GM19372 (cell line): ENCODE data around the gene UPK3BL2.
"Not testable (repeated sequence)": the region's sequence is repeated elsewhere in the genome, so short reads cannot be mapped to it uniquely, and the experiment has no call there.

Experiments
- ATAC-seq: cut with Tn5 transposase; IDR thresholded peaks from one replicate; pipeline ENCODE4 v1.9.1; 2021; ENCODE audit warnings: mild to moderate bottlenecking, low read depth, moderate library complexity; ENCODE audit not compliant: unreplicated experiment

Gene UPK3BL2

DNA sequence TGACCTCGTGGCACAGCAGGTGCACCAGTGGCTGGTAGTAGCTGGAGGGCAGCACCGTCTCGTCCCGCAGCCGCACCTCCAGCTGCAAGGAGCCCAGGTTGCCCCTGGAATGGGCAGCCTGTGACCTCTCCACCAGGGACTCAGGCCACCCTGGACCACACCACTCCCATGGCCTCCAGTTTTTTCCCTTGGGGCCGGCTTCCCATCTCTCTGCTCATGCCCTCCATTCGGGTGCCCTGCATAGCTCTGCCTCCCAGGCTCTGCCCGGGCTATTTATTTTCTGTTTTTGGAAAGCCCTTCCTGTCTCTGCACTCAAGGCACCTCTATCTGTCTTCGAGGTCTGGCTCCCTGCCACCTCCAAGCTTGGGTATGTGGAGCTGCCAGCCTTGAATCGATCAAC is 46.6 kb downstream of the UPK3BL2 start:
- not testable (repeated sequence) for ATAC-seq

GRCh38 chr7:102494473-102495149 is 48.9 kb downstream of the UPK3BL2 start:
- peak; percentile 62 for ATAC-seq

DNA sequence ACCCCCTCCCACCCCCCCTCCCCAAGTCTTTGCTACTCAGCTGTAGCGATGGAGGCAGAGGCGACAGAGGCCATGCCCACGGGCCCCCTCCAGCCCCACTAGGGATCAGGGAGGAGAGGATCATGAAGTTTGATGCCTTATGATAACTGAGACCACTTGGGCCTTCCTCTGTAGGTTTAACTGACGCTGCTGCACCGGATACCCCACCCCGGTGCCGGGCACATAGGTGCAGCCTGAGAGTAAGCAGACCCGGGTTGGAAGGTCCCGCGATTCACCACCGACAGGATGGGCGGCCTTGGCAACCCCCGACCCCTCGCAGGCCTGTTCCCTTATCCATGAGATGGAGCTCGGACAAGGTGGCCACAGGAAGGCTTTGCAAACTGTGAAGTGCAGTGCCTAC is 49.5 kb downstream of the UPK3BL2 start:
- not testable (repeated sequence) for ATAC-seq

- not testable (repeated sequence) for ATAC-seq
Observed at GRCh38 chr7:102493220-102493935, 50.1 kb downstream of the UPK3BL2 start.

DNA sequence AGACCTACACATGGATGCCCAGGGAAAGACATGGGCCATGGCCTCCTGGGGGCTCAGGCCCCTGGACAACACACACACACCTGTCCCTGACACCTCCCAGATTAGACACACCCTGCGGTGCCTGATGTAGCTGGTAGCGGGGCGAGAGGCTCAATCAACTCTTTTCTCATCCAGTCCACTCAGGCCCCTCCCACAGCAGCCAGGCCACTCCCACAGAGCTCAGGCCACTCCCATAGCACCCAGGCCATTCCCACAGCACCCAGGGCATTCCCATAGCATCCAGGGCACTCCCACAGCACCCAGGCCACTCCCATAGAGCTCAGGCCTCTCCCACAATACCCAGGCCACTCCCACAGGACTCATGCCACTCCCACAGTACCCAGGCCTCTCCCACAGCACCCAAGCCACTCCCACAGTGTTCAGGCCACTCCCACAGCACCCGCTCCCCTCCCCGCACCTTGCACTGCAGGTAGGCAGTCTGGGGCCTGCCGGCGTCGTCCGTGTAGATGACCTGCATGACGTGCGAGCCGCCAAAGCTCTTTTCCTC is 52.9 kb downstream of the UPK3BL2 start:
- ATAC-seq: not testable (repeated sequence)
